Hematopoietic multipotent progenitor cell treated with erythropoietin and hydrocortisone succinate and interleukin-3 and kit ligand, for 6 days (in vitro differentiated cells): ENCODE measurements around the gene ADGRL3.
"Not testable (repeated sequence)": the region's sequence is repeated elsewhere in the genome, so short reads cannot be mapped to it uniquely, and the experiment has no call there.

Experiments used
- DNase-seq: peaks from one replicate; pipeline ENCODE4 v3.0.0-alpha.2; 2015

Gene ADGRL3

DNA sequence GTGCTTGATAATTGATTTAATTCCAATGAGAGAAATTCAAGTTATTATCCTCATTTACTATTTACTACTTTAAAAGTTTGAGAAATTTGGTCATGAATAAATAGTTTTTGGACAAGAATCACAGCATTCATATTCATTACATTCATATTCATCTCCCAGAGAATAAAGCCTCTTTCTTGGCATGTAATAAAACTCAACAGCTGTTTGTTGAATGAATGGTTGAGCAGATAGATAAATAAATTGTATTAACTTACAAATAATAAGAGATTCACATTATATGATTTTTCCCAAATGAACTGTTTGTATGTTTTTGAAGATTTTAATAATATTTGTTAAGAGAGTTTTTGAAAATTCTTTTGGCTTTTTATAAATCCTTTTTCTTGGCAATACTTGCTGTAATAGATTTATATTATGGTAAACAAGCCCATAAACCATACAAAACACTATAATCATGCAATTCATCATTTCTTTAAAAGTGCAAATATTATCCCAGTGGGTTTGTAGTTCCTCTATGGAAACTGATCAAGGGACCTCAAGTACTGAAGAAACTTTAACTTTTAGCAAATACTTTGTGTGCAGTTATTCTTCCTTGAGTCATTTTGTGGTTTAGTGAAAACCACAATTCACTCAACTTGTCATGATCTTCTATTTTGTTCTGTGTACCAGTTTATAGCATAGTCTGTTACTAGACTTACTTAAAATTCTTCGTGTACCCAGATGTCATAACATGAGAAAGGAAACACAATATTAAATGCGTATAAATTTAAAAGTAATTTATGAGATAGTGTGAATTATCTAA is 371.8 kb downstream of the ADGRL3 start:
- peak; percentile 4 for DNase-seq

DNA sequence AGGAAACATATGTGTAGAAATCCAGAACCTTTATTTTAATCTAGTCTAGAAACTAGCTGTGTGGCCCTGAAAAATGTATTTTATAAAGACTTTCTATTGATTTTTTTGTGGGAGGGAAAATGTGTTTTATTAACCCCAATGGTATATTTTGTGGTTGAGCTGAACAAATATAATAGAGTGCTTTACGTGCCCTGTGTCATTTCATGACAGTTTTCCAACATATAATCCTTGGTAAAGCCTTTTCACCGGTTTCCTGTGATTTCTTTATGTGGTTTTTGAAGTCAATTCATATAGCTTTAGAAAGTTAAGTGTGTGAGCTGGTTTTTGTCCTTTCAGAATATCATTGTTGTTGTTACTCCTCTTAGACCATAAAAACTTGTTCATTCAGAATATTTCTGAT is 375.7 kb downstream of the ADGRL3 start:
- no peak for DNase-seq

DNA sequence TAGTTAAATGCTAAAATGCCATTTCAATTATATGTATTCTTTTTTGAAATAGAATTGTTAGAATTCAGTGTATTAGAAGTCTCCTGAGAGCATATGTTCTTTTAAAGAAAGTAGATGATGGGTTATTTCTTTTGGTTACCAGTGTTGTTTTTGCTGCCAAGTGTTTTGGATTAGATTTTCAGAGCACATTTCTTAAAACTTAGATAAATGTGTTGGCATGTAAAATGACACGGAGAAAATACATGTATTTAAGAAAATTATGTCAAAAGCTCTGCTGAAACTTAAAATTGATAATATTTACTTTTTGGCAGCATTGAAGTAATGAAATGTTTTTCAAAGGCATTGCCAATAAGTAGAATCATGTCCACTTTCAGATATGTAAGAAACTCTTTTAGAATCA is 379.7 kb downstream of the ADGRL3 start:
- no peak for DNase-seq

DNA sequence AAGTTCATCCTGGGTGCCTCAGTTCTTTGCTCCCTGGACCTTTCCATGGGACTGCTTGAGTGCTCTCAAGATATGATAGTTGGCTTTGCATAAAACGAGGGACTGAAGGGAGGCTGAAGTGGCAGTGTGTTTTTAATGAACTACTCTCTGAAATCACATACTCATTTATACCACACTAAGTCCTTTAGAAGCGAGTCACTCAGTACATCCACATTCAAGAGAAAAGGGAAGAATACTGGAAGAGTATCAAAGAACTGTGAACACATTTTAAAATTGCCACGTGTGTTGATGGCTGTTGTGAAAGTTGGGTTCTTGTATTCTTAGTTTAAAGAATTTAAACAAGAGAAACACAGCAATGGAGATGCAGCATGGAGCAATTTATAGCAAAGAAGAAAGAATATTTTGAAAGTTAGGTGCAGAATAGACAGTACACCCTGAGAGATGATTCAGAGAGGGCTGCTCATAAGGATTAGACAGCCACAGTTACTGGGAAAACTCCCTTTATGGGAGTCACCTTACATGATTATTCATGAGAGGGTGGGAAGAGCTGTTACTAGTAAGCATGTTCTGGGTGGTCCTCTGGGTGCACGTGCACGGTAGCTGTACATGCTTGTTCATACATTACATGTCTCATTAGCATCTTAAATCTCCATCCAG is 380.7 kb downstream of the ADGRL3 start:
- DNase-seq = no peak

DNA sequence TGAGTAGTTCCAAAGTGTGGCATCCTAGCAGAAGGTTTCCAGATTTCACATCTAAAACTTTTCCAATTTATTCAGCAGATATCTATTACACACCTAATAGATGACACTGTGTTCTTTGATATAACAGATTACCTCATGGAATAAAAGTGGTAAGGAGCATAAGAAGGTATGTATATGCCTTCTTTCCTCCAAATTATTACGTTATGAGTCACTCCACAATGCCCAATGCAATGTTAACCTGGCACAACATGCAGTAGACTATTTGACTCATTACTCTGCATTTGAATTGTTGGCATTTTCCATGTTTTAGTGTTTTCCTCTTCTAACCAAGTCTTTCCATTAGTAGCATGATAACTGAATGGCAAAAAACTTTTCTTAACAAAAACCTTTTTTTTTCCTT is 383.6 kb downstream of the ADGRL3 start:
- DNase-seq = no peak

DNA sequence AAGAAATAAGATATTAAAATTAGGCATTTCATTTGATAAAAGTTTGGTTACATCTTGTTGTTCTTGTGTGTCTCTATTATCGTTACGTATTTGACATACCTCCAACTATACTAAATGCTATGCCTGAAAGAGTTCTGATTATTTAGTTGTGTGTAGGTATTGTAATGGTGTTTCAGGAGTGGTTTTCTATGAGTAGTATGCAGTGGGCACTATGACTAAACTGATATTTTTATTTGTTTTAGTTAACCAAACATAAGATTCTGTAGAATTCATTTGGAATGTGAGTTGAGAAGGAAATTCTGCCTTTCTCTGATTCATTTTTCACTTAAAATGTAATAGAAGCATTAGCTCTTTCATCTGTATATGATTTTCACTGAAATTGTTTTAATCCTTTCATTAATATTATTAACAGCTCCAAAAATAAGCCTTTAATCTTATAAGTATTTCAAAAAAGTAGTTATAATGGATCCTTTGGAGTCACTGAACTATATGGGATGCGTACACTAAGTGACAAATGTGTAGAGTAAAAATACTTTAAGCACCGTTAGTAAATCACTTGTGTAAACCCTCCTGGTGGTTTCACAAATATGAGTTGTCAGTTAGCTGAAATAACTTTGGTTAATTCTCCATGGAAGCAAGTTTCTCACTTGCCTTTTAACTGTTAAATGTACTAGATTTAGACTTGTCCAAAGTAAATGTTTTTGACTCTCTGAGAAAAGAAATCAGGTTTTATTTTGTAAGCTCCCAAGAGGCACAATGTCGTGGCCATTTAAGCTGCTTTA is 388.7 kb downstream of the ADGRL3 start:
- DNase-seq = no peak

DNA sequence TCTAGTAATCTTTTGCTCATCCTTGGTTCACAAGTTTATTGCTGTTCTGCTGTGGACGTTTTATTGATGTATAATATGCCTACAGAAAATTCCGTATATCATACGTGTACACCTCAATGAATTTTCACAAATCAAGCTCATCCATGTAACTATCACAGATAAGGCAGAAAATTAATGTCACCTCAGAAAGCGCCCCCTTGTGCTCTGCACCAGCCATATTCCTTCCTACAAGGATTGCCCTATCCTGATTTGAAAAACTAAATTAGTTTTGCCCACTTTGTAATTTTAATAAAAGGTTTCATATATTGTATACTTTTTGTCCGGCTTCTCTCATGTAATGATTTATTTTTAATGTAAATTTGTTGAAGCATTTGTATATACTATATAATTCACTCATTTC is 390.8 kb downstream of the ADGRL3 start:
- no peak for DNase-seq

DNA sequence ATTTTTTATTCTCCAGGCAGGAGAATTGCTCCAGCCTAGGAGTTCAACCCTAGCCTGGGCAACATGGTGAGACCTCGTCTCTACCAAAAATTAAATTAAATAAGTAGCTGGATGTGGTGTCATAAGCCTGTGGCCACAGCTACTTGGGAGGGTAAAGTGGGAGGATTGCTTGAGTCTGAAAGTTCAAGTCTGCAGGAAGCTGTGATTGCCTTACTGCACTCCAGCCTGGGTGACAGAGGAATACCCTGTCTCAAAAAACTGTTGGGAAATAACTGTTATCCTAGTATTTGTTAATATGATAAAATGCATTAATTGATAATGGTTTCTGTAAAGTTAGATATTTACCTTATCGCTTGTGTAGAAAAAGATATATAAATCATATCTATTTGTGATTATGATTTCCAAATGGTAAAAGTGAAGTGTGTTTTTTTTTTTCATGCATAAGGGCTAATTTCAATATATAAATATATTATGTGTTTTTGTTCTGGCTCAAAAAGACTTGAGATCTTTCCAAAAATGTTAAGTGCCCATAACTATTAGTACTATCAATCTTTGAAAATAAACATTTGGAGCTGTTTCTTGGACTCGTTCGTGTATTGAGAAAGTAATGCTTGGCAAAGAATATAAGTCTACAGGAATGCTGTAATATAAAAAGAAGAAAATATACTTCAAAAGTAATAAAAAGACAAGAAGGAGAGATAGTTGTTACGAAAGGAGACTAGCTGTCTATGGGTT is 396.6 kb downstream of the ADGRL3 start:
- DNase-seq = no peak

DNA sequence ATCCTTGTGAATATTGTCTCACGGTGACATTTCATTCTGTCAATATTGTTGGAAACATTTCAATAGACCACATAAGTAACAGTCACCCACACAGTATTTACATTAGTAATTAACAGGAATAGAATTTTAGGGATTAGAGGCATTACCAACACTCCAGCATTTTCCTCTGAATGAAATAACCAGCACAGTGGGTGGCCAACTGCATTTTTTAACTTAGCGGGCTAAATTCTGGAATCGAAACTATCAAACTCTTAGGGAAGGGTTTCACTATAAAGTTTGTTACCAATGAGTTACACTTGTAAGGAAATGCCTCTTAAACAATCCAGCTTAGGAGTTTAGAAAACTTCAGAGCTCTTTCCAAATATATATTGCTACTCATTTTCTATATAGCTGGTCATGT is 403.0 kb downstream of the ADGRL3 start:
- no peak for DNase-seq

DNA sequence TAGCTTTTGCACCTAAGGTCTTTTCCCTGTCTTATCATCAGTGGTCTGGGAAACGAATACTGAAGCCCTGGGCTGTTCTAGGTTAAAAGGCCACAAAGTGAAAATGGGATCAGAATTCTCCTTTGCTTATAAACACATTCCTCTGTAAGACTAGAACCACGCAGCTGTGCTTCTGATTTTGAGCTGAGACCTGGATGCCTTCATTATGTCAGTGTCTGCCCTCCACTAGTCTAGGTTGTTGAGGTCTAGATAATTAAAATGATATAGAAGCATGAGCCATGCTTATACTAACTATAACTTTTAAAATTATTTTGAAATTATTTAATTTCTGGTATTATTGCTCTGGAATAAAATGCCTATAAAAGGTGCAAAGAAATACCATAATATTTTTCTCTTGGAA is 403.9 kb downstream of the ADGRL3 start:
- DNase-seq = no peak

DNA sequence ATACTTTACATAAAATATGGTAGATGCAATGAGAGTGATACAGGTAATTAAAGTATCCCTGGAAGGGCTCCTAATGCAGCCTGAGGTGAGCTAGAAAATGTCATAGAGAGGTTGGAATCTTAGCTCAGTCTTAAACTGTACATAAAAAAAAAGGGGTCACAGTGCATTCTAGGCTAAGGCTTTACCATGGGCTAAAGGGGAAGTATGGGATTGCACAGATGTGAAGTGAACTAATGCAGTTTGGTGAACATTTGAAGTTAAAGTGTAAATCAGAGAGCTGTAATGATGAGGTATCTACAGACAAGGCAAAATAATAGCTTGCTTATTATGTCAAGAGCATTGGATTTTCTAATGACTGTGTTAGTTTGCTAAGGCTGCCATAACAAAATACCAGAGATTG is 405.9 kb downstream of the ADGRL3 start:
- DNase-seq = no peak

DNA sequence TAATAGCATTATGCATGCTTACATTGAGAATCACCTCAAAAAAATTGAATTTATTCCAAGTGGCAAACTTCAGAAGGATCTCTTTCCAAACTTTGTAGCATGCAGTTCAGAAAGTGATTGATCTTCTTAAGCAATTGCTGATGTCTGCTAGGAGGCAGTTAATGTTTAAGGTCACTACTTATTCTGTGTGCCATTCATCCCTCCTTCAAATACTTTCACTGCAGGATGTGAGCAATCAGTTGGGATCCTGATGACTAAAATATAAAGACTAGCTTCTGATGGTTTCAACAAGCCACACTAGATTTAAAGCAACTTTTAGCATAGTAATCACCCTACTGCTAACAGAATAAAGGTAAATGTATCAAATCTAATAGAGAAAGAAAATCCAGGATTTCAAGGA is 414.1 kb downstream of the ADGRL3 start:
- DNase-seq = no peak

DNA sequence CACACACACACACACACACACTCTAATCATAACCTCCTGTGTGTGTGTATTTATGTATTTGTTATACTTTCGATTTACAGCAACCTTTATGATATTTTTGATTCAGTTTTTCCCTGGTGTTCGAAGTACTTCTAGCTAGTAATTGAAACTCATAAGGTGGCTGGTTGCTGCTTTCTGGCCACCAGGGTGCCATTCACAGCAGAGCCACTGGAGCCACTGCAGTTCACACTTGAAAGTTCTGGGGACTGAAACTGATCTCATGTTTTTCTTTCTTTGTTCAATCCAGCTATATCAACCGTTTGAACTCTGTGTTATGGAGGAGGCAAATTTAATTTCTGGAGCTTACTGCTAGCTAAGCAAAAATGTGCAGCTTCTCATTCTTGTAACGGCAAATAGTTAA is 419.4 kb downstream of the ADGRL3 start:
- DNase-seq = no peak

DNA sequence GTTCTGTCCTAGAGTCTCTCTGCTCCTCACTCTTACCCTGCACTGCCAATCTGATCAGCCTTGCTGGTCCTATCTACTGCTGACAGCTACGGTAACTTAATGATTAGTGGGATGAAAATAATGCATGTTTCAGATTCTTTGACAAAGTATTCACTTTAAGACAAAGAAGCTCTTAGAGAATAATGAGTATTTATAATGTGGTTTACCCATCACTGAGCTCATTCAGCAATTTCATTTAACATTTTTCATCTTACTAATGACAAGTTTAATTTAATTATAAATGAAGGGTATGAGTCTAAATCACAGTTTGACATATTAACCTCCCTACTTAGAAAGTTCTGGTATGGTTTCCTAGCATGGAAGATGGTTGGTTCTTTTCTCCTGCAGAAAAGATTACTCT is 428.2 kb downstream of the ADGRL3 start:
- no peak for DNase-seq

DNA sequence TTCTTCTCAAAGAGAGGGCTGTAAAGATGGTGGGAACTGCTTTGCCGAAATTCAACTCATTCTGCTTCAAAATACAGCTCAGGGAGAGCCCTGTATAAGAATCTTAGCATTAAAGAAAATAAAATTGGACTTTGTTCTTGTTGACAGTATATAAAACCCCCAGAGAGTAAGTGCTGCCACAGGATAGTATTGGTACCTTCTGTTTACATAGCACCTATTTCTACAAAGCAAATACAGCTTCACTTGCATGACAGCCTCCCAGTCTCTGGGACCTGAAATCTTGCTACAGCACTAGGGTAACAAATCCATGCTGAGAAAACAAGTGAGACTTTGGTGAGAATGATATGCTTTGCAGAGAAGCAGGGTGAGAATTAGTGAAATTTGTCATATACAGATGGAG is 428.6 kb downstream of the ADGRL3 start:
- DNase-seq = no peak

DNA sequence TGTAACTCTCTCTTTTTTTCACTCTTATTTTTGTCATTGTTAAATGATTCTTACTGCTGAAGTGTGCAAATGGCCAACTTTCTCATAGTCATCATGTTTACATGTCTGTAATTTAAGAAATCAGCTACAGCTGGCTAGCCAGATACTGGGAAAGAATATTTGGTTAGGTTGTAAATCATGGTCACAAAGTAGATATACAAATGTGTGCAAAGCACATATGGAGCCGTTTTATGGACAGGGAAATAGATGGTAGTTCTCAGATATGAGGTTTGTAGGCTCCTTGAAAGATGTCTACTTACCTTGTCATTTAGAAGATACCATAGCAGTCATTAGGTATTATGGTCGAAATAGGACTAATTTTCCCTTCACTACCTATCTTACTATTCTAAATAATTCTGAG is 430.4 kb downstream of the ADGRL3 start:
- no peak for DNase-seq

DNA sequence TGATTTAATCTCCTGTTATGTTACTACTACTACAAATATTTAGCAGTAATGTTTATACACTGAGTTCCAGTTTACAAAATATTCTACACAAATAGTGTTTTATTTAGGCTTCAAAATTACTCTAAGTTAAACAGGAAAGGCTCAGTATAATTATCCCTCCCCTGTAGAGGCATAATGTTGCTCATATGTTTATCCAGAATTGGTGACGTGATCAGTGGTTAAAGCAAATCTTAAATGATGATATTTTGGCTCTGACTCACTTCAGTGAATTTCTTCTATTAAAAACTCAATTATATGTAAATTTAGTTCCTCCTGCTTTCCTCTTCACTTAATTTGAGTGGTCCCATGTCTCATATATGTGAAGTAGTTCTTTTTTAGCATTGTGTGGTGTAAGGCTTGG is 438.5 kb downstream of the ADGRL3 start:
- no peak for DNase-seq

DNA sequence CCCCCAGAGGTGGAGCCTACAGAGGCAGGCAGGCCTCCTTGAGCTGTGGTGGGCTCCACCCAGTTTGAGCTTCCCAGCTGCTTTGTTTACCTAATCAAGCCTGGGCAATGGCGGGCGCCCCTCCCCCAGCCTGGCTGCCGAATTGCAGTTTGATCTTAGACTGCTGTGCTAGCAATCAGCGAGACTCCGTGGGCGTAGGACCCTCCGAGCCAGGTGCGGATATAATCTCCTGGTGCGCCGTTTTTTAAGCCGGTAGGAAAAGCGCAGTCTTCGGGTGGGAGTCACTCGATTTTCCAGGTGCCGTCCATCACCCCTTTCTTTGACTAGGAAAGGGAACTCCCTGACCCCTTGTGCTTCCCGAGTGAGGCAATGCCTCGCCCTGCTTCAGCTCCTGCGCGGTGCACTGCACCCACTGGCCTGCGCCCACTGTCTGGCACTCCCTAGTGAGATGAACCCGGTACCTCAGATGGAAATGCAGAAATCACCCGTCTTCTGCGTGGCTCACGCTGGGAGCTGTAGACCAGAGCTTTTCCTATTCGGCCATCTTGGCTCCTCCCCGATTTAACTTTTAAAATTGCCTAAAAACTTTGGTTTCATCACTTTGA is 446.7 kb downstream of the ADGRL3 start:
- DNase-seq = not testable (repeated sequence)

DNA sequence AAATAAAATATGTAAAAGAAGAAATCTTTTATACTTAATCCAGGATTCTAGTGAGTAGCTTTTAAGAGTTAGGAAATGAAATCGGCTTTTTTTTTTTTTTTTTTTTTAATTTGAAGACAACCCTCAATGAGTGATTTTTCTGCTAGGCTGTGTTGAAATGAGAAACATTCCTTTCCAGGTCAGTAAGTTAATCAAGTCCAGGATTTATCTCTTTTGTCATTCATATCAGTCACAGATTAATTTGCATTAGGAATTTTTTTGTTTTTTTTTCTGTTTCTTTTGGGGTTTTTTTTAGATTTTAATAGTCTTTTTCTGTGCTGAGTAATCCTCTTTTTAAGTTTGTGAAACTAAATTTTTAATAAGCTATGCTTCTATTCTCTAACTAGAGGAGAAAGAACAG is 448.1 kb downstream of the ADGRL3 start:
- DNase-seq = no peak

DNA sequence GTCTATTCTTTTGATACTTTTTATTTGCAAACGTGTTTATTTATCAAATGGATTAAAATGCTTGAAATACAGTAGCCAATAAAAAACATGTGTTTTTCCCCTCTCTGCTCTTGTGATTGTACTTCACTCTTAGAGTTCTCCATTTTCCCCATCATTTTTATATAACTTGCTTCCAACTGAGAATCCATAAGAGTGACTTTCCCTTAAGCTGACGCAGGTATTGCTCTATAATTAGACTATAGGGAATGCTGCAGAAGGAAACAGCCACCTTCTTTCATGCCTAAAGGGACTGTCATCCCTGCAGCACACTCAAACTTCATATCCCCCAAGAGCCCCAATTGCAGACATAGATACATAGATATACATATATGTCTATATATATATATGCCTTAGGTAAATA is 456.9 kb downstream of the ADGRL3 start:
- DNase-seq = no peak

DNA sequence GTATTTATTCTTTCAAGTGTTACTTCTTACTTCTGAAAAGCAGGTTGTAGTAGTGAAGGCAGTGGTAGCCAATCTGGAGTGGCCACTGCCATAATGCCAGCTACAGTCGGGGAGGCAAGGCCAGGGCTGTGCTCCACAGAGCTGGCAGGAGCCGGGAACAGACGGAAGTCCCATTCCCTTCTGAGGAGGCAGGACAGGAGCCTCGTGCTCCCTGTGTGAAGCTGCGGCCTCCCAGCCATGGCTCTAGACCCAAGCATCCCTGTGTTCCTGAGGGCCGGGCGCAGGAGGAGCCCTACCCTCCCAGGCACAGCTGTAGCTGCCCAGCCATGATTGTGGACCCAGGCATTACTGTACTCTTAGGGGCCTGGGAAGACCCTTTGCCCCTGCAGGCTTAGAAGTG is 461.8 kb downstream of the ADGRL3 start:
- no peak for DNase-seq

DNA sequence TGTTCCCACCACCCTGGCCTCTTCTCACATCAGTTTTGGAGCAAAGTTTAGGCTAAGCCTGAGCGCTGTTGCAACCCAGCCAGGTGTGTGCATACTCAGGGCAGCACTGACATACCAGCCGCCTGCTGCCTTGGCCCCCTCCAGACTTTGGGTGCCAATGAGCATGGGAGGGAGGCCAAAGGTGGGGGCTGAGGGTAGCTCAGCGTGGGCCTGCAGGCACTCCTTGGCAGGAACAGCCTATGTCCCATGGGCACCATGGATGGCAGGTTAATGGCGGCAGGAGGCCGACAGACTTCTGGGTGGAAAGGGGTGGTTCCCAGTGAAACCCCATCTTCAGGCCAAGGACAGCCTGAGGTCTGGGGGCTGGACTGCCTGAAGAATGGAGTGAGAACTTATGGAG is 462.2 kb downstream of the ADGRL3 start:
- DNase-seq = no peak

DNA sequence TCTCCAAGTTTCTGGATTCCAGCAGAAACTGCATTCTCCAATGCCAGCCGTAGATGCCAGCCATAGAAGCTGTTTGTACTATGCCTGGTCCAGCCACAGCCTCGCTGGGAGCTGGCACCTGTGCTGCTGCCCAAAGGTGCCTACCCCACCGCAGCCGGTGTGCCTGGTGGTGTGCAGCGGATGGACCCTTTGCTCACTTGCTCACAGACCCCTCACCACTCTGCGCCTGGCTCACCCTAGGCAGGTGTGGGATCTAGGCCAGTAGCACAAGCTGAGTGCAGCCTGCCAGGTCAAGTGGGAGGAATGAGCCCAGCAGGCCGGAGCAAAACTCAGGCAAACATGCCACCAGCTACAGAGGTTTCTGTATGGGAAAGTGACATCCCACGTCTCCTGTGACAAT is 463.2 kb downstream of the ADGRL3 start:
- DNase-seq = no peak
